Measurements from ENCODE around the gene NOP14.
"Not testable (repeated sequence)": the region's sequence is repeated elsewhere in the genome, so short reads cannot be mapped to it uniquely, and the experiment has no call there.

NOP14 gene

DNA sequence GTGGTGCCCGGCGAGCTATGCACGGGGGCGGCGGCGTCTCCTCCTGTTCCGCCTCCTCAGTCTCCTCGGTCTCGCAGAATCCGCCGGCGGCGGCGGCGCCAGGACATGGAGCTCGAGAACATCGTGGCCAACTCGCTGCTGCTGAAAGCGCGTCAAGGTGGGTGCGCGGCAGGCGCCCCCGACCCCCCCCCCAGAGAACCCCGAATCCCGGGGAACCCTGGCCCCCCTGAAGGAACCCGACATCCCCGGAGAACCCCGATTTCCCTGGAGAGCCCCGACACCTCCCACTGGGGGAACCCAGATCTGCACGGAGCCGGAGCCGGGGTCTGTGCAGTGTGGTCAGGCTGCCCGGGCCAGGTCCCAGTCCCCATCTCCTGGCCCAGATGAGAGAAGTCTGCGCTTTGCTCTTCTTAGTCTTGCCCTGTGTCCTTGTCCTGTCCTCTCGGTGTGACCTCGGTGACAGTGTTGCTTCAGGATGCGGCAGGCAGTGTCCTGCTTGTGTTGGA, 813 bp upstream of the NOP14 start:
- DNase-seq = no peak
- in situ Hi-C loops (cut with MboI; ENCODE audit: low pct_unique_long_range_greater_than_20kb, low sequenced_read_pairs) = no loop called here

DNA sequence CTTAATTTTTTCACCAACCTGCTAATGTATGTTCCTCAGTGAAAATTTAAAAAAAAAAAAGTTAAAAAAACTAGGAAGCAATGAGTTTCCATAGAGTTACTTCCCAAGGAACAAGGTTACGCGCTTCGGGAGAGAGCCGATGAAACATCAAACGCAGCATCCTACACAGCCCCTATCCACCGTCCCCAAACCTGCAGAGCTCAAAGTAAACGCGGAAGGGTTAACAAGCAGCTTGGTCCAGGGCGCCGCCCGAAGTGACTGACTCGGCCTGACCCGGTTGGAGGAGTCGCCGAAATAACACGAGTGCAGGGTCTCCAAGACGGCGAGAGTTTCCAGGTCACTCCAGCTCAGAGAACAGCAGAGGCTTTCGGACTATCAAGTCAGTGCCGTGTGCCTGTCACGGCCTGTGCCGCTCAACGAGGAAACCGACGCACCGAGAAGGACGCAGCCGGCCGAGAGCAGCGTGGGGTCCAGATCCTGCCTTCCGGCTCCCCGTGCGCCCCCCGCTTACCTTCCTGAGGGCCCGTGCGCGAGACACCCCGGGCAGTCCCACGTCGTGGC, 512 bp downstream of the NOP14 start:
- in situ Hi-C loops (cut with MboI; ENCODE audit: low pct_unique_long_range_greater_than_20kb, low sequenced_read_pairs) = no loop called here
- no peak for DNase-seq

DNA sequence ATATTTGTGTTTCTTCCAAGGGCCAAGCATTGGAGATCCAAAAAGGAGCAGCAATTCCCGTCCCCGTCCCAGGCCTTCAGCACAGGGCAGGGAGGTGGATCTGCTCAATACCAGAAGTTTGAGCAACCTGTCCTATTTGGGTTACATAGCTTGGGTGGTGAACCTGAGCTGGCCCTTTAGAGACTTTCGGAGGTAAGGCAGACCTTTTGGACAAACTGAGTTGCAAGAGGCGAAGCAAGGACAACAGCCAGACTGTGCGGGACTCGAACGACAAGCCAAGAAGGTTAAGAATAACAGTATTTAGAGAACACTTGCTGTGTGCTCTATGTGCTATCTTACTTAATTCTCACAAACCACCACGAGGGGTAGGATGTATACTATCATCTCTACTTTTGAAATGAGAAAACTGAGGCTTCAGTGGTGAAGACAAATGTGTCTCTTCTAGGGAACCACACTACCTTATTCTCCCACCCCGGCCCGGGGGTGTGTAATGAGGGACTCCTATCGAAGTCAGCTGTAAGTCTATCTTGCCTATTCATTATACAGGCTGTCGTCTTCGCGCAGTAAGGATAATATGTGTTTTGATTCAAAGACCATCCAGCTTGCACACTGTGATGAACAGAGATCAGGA, 1.3 kb downstream of the NOP14 start:
- in situ Hi-C loops (cut with MboI; ENCODE audit: low pct_unique_long_range_greater_than_20kb, low sequenced_read_pairs) = no loop called here
- peak; percentile 70 for DNase-seq

DNA sequence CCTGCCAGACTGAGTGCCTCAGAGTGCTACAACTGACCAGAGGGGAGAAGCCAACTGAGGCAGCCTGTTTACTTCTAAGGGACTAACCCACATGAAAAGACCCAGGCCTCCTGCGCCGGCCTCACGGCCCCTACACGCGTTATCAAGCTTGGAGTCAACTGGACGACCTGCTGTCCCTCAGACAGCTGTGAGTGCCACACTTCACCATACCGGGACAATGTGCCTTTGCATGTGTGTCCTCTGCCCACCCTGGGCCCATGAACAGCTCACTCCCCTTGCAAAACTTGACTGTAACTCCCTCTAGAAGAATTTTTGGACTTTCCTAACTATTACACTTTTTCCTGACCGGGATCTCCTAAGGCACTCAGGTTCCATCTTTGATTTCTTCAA, 1.8 kb downstream of the NOP14 start:
- in situ Hi-C loops (cut with MboI; ENCODE audit: low pct_unique_long_range_greater_than_20kb, low sequenced_read_pairs) = no loop called here
- no peak for DNase-seq

DNA sequence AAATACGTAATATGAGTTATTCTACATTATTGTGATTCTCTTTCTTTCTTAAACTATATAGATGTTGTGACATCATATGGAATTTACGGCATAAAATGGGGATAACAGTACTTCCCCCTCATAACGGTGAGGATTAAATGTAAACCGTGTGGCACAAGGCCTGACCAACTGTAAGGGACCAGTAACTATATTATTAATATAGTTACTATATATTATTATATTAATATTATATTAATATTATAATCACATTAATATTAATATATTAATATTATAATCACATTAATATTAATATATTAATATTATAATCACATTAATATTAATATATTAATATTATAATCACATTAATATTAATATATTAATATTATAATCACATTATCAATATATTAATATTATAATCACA, 2.8 kb downstream of the NOP14 start:
- in situ Hi-C loops (cut with MboI; ENCODE audit: low pct_unique_long_range_greater_than_20kb, low sequenced_read_pairs); DNase-seq: not testable (repeated sequence)

DNA sequence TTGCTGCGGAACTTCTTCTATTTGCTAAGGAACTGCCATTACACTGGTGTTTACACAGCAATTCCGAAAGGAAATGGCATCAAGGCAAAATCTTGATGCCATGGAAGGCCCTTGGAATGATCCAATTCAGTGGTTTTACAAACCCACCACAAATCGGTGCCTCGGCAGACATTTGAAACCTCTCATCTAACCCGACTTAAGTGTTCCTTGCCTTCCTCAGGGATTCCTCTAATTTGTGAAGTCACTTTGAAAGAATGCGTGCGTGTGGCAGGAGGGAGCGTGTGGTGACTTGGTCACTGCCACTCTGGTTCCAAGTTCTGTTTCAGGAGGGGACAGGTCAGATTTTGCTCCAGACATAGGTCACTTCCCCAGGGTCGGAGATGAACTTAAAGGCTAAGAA, 4.8 kb downstream of the NOP14 start:
- DNase-seq = no peak
- in situ Hi-C loops (cut with MboI; ENCODE audit: low pct_unique_long_range_greater_than_20kb, low sequenced_read_pairs) = no loop called here

DNA sequence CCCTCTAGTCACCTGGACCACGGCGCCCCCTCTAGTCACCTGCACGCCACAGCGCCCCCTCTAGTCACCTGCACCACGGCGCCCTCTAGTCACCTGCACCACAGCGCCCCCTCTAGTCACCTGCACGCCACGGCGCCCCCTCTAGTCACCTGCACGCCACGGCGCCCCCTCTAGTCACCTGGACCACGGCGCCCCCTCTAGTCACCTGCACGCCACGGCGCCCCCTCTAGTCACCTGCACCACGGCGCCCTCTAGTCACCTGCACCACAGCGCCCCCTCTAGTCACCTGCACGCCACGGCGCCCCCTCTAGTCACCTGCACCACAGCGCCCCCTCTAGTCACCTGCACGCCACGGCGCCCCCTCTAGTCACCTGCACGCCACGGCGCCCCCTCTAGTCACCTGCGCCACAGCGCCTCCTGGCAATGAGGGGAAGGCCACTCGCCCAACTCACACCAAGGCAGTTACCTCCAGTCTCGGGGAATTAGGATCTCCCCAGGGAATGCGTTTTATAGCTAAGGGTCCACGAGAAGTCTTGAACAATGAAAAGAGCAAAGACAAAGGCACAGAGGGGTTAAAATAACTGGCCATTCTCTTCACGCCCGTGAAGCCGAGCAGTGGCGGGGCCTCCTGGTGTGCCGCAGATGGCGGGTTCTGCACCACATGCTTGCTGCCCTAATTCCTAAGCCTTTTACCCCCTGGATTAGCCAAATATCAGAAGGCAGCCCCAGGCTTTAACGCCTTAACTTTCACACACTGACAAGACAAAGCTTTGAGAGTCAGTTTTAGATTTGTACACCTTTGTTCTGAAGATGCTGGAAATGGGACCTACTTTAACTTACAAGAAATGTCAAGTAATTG, 7.8 kb downstream of the NOP14 start:
- in situ Hi-C loops (cut with MboI; ENCODE audit: low pct_unique_long_range_greater_than_20kb, low sequenced_read_pairs); DNase-seq: not testable (repeated sequence)

DNA sequence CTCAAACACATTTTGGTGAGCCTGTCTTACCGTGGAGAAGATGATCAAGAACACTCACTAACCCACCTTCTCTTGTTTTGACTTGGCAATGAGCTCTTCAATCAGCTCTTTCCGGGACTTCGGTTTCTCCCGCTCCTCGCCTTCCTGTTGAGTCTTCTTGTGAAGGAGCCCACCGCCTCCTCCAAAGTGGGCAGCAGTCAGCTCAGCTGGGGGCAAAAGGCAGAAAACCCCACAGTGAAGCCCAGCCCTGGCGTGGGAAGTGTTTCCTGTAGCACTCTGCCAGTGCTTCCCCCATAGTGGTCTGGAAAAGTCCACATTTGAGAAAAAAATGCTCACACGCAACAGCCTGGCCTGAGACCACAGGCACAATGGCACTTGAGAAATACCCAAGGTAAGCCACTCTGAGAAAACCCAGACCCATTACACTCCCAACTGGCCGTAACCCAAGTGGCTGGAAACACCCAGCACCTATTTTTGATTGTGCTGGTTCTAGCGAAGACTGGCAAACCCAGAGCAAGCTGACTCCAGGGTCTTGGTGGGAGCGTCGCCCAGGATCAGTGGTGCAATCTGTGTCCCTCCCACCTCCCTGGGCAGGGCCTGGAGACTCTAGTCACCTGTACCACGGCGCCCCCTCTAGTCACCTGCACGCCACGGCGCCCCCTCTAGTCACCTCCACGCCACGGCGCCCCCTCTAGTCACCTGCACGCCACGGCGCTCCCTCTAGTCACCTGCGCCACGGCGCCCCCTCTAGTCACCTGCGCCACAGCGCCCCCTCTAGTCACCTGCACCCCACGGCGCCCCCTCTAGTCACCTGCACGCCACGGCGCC, 8.6 kb downstream of the NOP14 start:
- in situ Hi-C loops (cut with MboI; ENCODE audit: low pct_unique_long_range_greater_than_20kb, low sequenced_read_pairs) = no loop called here

DNA sequence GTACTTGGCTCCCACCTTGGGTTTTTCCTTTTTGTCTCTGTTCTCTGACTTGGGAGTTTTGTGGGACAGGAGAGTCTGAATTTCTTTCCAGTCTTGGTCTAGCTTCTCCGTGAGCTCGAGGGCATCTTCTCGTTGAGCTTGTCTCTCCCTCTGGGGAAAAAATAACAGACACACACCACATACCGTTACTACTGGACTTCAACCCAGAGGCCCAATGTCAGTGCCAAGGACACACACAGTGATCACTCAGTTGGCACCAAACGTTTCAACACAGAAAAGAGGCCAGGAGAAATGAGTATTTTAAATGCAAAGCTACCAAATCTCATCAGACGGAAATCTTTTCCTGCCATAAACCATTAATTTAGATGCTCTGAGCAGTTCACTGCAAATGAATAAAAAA, 9.7 kb downstream of the NOP14 start:
- DNase-seq = no peak
- in situ Hi-C loops (cut with MboI; ENCODE audit: low pct_unique_long_range_greater_than_20kb, low sequenced_read_pairs) = no loop called here

More for the DNA sequence above, 8.6 kb downstream of the NOP14 start:
- DNase-seq = no peak

DNA sequence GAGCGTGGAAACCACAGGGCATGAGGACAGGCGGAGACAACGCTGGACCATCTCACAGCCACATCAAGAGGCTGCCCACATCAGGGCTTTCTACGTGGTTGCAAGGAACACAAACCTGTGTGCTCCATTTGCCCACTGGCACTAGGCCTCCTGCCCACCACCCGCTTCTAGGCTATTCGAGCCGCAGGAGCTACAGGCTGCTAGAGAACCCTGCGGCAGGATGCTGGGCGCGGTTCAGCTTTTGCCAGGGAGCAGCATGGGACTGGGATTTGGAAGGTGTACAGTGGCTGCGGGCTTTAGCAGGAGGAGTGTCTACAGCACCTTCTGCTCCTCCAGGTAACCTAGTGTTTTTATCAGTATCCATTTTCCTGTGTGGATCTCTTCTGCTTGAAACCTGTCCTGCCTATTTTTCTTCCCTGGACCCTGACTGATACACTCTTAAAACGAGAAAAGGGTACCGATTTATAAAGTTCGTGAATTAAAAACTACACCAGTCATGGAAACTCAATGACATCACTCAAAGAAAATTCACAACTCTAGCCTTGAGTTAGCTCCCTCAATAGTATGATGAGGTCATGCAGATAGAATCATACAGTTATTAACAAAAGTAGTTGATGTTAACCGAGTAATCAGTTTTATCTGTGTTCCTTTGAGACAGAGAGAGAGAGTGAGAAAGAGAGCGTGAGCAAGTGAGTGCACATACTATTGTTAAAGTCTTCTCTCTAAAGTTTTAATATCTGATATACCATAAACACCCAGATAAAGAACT, 12.8 kb downstream of the NOP14 start:
- no peak for DNase-seq
- in situ Hi-C loops (cut with MboI; ENCODE audit: low pct_unique_long_range_greater_than_20kb, low sequenced_read_pairs) = no loop called here

DNA sequence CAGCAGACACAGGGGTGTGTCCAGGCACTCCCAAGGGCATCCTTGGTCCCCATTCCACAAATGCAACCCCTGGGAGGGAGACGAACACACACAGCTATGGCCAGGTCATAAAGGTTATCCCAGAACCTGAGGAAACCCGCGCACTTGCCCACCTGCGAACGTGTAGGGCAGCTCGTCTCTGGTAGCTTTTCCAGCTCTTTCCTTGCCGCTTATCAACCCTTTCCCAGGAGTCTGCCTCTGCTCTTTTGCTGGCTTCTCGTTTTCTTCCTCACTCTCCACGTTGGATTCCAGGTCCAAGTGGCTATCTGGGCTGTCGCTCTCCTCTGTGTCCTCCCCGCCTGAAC, 13.5 kb downstream of the NOP14 start:
- no peak for DNase-seq
- in situ Hi-C loops (cut with MboI; ENCODE audit: low pct_unique_long_range_greater_than_20kb, low sequenced_read_pairs) = no loop called here

DNA sequence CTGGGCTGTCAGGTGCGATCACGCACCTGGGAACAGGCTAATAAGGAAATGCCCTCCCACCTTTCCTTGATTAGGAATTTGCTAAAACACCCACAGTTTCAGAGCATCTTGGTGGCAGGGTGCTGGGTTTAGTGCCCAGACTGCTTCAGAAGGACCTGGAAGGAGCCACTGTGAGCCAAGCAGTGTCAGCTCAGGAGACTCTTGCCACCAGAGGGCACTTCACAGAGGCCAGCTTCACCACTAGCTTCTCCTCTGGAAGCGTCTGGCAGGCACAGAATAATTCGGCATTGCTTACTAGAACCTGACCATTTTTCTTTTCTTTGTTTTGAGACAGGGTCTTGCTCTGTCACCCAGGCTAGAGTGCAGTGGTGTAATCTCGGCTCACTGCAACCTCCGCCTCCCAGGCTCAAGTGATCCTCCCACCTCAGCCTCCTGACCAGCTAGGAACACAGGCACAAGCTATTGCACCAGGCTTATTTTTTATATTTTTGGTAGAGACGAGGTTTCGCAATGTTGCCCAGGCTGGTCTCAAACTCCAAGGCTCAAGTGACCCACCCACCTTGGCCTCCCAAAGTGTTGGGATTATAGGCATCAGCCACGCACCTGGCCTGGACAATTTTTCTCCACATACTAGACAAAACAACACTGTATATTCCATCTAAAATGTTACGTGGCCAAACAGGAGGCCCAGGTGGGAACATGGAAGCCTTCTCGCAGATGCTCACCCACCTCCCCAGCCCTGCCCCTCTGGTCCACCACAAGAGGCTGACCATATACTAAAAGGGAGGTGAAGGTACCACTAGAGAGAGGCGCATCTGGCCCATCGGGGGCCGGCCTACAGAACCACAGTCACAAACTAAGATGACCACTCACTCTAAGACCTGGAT, 14.1 kb downstream of the NOP14 start:
- peak; percentile 41 for DNase-seq
- in situ Hi-C loops (cut with MboI; ENCODE audit: low pct_unique_long_range_greater_than_20kb, low sequenced_read_pairs) = no loop called here

DNA sequence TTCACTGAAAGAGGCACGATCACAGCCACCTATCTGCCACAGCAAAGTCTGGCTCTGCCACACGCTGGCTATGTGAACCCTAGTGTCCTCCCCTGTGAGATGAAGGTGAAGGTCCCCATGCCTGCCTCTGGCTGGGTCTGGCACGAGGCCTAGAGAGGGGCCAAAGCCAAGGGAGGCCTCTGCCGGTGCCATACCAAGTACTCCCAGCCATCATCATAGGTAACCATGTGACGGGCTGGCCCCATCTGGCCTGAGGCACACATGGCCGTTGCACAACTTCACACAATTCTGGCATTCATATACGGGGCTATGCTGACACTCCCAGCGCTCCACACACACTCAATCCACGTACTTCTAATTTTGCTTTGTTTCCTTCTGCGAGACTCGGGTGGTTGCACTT, 15.3 kb downstream of the NOP14 start:
- no peak for DNase-seq
- in situ Hi-C loops (cut with MboI; ENCODE audit: low pct_unique_long_range_greater_than_20kb, low sequenced_read_pairs) = no loop called here

DNA sequence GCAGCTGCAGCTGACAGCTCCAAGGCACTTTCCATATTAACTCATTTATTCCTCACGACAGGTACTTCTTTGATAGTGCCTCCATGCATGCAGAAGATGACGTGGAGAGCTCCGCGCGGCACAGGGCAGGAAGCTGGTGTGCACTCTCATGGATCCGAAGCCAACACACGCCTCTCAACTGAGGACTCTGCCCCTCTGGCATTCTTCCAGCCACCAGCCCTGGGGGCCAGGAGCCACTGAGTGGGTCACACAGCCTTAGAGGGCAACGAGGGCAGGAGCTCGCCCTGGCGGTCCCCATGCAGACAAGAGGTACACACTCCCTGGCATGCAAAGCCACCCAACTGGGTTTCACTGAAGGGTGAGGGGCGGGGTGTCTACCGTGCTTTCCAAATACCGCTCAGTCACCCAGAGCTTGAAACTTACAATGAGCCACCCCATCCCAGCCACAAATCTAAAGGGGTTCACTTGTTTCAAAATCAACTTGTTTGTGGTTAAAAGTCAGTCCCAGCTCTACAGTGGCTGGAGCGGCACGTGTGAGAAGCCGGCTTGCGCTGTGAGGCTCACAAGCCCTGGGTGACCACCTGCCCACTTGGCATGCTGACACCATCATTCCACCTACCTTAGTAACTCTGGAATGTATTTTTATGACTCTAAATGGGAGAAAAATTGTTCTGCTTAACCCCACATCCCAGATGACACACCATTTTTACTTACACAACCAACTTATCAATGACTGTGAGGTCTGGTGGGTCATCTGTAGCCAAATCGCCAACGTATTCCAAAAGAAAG, 16.2 kb downstream of the NOP14 start:
- in situ Hi-C loops (cut with MboI; ENCODE audit: low pct_unique_long_range_greater_than_20kb, low sequenced_read_pairs) = no loop called here
- DNase-seq = no peak

DNA sequence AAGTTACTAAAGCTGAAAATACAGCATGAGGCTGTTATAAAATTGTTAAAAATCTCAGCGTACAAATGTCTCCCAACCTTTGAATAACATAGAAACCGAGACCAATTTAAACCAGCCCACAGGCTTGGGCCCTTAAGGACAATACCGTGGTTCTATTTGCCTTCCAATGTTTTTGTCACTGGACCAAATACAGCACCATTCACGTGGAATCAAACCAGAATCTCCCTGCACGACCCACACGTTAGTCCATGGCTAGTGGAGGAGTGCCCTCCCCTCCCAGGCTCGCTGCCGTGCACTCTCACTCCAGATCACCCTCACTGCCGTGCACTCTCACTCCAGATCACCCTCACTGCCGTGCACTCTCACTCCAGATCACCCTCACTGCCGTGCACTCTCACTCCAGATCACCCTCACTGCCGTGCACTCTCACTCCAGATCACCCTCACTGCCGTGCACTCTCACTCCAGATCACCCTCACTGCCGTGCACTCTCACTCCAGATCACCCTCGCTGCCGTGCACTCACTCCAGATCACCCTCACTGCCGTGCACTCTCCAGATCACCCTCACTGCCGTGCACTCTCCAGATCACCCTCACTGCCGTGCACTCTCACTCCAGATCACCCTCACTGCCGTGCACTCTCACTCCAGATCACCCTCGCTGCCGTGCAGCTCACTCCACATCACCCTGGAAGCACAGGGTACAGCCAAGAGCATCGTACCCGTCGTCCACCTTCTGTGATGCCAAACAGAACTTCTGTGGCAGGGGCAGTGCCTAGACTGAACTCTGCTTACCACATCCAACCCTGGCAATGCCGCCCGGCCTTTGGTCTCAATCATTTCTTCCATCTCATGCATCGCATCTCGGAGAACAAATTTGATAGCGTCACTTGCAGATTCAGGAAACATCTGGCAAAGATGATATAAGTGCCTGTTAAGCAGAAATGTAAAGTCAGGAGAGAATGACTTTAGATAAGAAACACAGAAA, 17.3 kb downstream of the NOP14 start:
- DNase-seq; in situ Hi-C loops (cut with MboI; ENCODE audit: low pct_unique_long_range_greater_than_20kb, low sequenced_read_pairs): not testable (repeated sequence)
